GM20000 (cell line): ENCODE data around the gene NET1.

Experiments used
- DNase-seq: peaks from one replicate; pipeline ENCODE4 v3.0.0; 2012; ENCODE audit warnings: low spot score
- CTCF ChIP-seq: IDR thresholded peaks from 2 replicates; pipeline ENCODE4 v1.5.1; 2012; ENCODE audit warnings: mild to moderate bottlenecking, control low read depth; ENCODE audit errors: extremely low read depth, missing control alignments

Gene NET1

DNA sequence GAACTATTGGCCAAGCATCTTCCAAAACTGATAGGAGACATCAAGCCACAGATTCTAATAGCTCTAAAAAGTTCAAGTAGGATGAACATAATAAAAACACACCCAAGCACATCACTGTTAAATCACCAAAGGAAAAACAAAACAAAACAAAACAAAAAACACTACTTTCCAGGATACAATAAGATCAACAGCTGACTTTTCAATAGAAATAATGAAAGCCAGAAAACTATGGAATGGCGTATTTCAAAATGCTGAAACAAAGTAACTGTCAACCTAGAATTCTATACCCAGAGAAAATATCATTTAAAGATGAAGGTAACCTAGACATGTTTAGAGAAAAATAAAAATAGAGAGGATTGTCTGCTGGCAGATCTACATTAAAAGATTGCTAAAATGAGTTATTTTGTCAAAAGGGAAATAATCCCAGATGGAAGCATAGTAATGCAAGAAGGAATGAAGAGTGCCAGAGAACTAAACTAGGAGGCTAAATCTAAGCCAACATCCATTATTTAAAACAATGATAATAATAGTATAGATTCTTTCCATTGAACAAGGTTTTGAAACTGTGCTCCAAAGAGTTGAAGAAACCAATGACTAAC is 21.7 kb upstream of the NET1 start:
- TF ChIP-seq CTCF = no peak
- no peak for DNase-seq

- no peak for TF ChIP-seq CTCF
Observed at GRCh38 chr10:5391790-5392189, 20.6 kb upstream of the NET1 start.

DNA sequence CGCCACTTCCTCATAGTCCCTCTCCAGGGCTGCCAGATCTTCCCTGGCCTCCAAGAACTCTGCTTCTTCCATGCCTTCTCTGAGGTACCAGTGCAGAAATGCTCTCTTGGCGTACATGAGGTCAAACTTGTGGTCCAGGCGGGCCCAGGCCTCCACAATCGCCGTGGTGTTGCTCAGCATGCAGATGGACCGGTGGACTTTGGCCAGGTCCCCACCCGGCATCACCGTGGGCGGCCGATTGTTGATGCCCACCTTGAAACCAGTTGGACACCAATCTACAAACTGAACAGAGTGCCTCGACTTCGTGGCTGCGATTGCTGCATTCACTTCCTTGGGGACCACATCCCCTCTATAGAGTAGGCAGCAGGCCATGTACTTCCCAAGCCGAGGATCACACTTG is 18.8 kb upstream of the NET1 start:
- TF ChIP-seq CTCF = no peak
- DNase-seq = no peak

More at GRCh38 chr10:5391790-5392189, 20.6 kb upstream of the NET1 start:
- no peak for DNase-seq

- DNase-seq = no peak
- TF ChIP-seq CTCF = no peak
Observed at GRCh38 chr10:5395168-5395567, 17.2 kb upstream of the NET1 start.

DNA sequence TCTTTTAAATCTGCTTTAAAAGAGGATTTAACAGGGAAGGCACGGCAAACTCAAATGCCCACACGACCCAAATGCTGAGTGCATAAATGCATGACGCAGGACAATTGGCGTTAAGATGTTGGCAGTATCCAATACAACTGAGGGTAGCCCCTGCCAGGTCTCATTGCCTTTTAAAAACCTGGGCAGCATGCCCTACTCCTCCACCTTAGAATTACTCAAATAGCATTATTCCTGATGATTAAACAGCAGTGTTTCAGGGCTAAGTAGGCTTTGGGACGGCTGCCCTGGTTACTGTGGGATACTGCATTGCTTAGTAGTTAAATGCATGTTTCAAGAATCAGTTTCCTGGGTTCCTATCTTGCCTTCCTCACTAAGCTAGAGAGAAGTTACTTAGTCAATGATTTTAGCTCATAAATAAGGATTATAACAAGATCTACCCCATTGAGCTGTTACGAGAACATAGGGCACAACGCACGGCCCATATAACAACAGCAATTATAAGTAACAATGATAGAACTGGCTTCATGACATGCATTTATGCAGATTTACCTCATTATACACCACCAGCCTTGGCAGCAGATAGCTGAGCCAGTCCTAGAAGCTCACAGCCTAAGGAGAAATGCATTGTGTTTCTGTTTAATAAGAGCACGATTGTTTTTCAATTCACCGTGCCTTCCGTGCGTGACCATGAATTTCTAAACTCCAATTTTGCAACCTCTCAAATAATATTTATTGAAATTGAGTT is 15.6 kb upstream of the NET1 start:
- DNase-seq = no peak
- no peak for TF ChIP-seq CTCF

- DNase-seq = no peak
- TF ChIP-seq CTCF = no peak
Observed at GRCh38 chr10:5399332-5399731, 13.0 kb upstream of the NET1 start.

DNA sequence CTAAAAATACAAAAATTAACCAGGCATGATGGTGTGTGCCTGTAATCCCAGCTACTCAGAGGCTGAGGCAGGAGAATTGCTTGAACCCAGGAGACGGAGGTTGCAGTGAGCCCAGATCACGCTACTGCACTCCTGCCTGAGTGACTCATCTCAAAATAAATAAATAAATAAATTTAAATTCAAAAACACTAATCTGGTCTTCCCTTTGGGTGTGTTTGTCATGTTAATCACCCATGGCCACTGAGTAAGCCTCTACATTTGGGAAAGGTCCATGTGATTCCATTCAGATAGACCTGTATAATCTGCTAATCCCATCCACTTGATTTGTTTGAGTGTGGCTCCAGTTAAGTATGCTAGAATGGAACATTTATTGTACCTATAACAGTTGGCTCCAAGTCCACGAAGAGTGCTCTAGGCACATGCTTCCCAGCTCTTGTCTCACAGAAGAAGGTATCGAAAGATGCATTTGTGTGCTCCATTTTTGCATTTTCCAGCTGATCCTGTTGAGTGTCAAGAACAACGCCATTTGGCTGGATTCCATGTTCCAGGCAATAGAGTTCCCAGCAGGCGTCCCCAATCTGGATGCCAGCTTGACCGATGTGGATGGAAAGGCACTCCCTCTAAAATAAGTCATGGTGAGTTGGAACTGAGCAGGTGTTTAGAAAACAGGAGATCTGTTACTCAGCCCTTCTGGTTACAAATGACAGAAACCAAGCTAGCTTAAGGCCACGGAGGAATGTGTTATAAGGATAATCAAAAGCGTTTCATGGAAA is 11.7 kb upstream of the NET1 start:
- TF ChIP-seq CTCF = no peak
- no peak for DNase-seq
